Lung (tissue), 12 donors: ENCODE data around the gene SNX25. TPM values are rescaled to one million over a fixed set of nuclear protein-coding genes. Genes with fewer than 3 reads are reported as not detected.

Source experiments
- ATAC-seq: fragments of 200-7000 bp; cut with Tn5 transposase; one replicate; pipeline ENCODE4 v1.9.1; 2020; ENCODE audit warnings: moderate number of reproducible peaks; ENCODE audit not compliant: insufficient read depth, low FRiP score
- DNase-seq, 3 donors: peaks; one replicate each; pipeline ENCODE4 v3.0.0-alpha.2; 2013 to 2017
- H3K27ac ChIP-seq, 2 donors: one replicate each; pipeline ENCODE4 v1.5.1; 2013; ENCODE audit warnings: mild to moderate bottlenecking in 2 of 2, moderate library complexity in 2 of 2, control low read depth in 1 of 2, inconsistent platforms in 1 of 2, low read depth in 1 of 2, low read length in 1 of 2
- H3K27me3 ChIP-seq, 3 donors: one replicate each; pipeline ENCODE4 v1.5.1; 2013; ENCODE audit warnings: low read length in 2 of 3; ENCODE audit not compliant: control insufficient read depth in 3 of 3, insufficient read depth in 3 of 3
- H3K36me3 ChIP-seq, 4 donors: one replicate each; pipeline ENCODE4 v1.5.1; 2013; ENCODE audit warnings: low read length in 4 of 4, mild to moderate bottlenecking in 1 of 4, moderate library complexity in 1 of 4; ENCODE audit not compliant: control insufficient read depth in 4 of 4, insufficient read depth in 4 of 4
- H3K4me1 ChIP-seq, 5 donors: one replicate each; pipeline ENCODE4 v1.5.1; 2013; ENCODE audit warnings: low read length in 5 of 5, mild to moderate bottlenecking in 2 of 5, moderate library complexity in 1 of 5; ENCODE audit not compliant: control insufficient read depth in 5 of 5, insufficient read depth in 5 of 5
- H3K4me3 ChIP-seq: one replicate; pipeline ENCODE4 v1.5.1; 2013; ENCODE audit warnings: mild to moderate bottlenecking, control low read depth, moderate library complexity
- H3K9ac ChIP-seq, 2 donors: one replicate each; pipeline ENCODE4 v1.5.1; 2013; ENCODE audit warnings: low read length in 2 of 2, control low read depth in 1 of 2; ENCODE audit not compliant: insufficient read depth in 1 of 2
- H3K9me3 ChIP-seq, 4 donors: one replicate each; pipeline ENCODE4 v1.5.1; 2013; ENCODE audit warnings: low read length in 3 of 4, mild to moderate bottlenecking in 1 of 4, moderate library complexity in 1 of 4; ENCODE audit not compliant: control insufficient read depth in 4 of 4, insufficient read depth in 3 of 4
- WGBS, 2 donors: extraction: QIAGEN DNeasy Blood & Tissue Kit; methylation state at CpG; one replicate each; pipeline ENCODE4 v1.1.7; 2013; 5-methylcytosine and 5-hydroxymethylcytosine counted together
- polyA plus RNA-seq, 2 donors: library from polyadenylated mRNA; stranded (reverse); fragments of 200-250 nt; gene quantifications; one replicate each; pipeline ENCODE4 v1.2.1, GENCODE V29; 2013
- total RNA-seq, 2 donors: library from RNA; depleted of rRNA in 1 of 2; stranded (reverse); fragments of >200 nt in 1 of 2; gene quantifications; one replicate each; pipeline ENCODE4 v1.2.1, GENCODE V29; 2014 to 2021
- TF ChIP-seq, protein P1 (sequence below): IDR thresholded peaks from 2 replicates; pipeline ENCODE4 v1.5.1; 2012; ENCODE audit warnings: mild to moderate bottlenecking; ENCODE audit errors: control extremely low read depth, extremely low read depth
- donor health status: control.
- donor health status: control.
- donor health status: Bipolar disorder and iron deficiency.
- donor health status: healthy.
- donor health status: DM: yes; HTN: yes; CAD: no.

Gene SNX25
- total and polyA plus RNA-seq, 4 donors = 16.8 to 95.4 (median 49.3) TPM

DNA sequence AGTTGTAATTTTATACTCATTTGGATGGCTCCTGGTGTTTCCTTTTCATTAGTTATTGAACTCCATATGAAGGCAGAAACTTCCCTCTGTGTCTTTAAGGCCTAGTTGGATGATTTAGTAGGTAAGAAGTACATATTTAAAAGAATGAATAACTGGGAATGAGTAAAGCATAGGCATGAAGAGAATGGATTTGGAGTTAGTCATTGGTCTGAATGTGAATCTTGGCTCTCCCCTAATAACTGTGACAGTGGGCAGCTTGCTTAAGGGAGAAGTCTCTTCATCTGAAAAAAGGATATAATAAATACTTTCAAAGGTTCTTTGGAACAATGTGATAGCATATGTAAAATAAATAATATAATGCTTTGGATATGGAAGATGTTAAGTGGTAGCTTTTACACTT is 13.2 kb downstream of the SNX25 start:
- peaks cover 0 to 2% (median 0%) of the 10 kb centered on the region in 4 donors for H3K9me3 ChIP-seq
- ATAC-seq (no peak), DNase-seq (no peak)
- H3K4me3 ChIP-seq = no peak overlapping the region
- no peak overlapping the region for H3K27ac ChIP-seq
- H3K27me3 ChIP-seq = no peaks in the 10 kb centered on the region
- no peaks in the 10 kb centered on the region for H3K36me3 ChIP-seq
- peaks cover 0 to 14% (median 5%) of the 10 kb centered on the region in 5 donors for H3K4me1 ChIP-seq
- TF ChIP-seq, protein P1, sequence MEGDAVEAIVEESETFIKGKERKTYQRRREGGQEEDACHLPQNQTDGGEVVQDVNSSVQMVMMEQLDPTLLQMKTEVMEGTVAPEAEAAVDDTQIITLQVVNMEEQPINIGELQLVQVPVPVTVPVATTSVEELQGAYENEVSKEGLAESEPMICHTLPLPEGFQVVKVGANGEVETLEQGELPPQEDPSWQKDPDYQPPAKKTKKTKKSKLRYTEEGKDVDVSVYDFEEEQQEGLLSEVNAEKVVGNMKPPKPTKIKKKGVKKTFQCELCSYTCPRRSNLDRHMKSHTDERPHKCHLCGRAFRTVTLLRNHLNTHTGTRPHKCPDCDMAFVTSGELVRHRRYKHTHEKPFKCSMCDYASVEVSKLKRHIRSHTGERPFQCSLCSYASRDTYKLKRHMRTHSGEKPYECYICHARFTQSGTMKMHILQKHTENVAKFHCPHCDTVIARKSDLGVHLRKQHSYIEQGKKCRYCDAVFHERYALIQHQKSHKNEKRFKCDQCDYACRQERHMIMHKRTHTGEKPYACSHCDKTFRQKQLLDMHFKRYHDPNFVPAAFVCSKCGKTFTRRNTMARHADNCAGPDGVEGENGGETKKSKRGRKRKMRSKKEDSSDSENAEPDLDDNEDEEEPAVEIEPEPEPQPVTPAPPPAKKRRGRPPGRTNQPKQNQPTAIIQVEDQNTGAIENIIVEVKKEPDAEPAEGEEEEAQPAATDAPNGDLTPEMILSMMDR = no peak
- no peak overlapping the region for H3K9ac ChIP-seq

DNA sequence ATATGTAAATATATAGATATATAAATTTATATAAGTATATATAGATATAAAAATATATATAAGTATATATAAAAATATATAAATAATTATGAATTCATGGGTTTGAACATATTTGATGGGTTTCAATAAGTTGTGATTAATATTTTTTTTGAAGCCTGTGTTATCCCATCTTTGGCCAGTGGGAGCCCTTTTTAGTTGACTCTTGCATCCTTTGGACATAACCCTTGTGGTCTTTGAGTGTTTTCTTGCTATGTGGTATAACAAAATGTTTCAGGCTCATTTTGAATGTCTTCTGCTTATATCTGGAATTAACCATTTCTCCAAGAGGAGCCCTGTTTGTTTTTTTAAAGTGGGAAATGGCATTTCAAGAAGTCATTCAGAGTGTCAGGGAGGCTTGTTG is 15.2 kb downstream of the SNX25 start:
- H3K27ac ChIP-seq = no peak overlapping the region
- DNase-seq (no peak), ATAC-seq (no peak)
- H3K4me3 ChIP-seq = no peak overlapping the region
- peaks cover 0 to 2% (median 0%) of the 10 kb centered on the region in 4 donors for H3K9me3 ChIP-seq
- no peaks in the 10 kb centered on the region for H3K36me3 ChIP-seq
- no peak overlapping the region for H3K9ac ChIP-seq
- no peaks in the 10 kb centered on the region for H3K27me3 ChIP-seq
- TF ChIP-seq, protein P1 = no peak
- peaks cover 0 to 11% (median 7%) of the 10 kb centered on the region in 5 donors for H3K4me1 ChIP-seq

DNA sequence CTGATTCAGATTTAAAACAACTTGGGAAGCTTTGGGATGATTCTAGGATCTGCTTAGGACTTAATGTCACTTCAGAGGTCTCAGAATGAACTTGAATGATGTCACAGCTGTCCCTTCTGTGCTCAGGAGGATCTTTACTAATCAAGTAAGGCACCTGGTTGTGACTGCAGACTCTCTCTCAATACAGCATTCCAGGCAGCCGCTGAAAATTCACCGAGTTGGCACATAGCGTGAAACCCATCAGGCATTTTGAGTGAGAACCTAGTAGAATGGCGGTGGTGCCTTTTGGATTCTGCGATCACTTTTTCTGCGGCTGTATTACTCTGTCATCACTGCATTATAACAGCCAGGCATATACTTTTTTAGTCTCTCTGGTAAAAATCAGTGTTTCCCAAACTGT is 16.5 kb downstream of the SNX25 start:
- H3K9ac ChIP-seq = no peak overlapping the region
- ATAC-seq (no peak), DNase-seq (no peak)
- TF ChIP-seq, protein P1 = no peak
- no peak overlapping the region for H3K4me3 ChIP-seq
- 94 to 97% methylated on average over 6 of the region's 6 CpGs for WGBS, 2 donors
- H3K27me3 ChIP-seq = no peaks in the 10 kb centered on the region
- peaks cover 0 to 2% (median 0%) of the 10 kb centered on the region in 4 donors for H3K9me3 ChIP-seq
- no peaks in the 10 kb centered on the region for H3K36me3 ChIP-seq
- H3K4me1 ChIP-seq = peaks cover 0 to 7% (median 2%) of the 10 kb centered on the region in 5 donors
- no peak overlapping the region for H3K27ac ChIP-seq

DNA sequence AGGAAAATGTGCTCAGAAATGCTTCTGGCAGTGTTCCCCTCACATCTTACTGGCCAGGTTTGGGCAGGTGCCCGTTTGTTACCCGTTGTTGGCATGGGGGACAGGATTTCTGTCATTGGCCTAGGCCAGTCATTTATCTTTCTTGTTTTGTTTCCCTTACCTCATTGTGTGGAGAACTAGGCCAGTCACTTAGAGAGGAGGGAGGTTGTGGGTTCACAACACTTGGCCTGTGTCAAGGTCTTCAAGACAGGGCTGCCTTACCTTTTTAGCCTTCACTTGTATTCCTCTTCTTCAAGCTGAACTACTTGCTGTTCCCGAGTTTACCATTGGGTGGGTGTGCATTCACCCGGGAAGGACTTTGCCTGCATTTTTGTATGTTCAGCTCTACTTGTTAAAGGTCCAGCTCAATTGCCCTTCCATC is 17.7 kb downstream of the SNX25 start:
- no peak overlapping the region for H3K9ac ChIP-seq
- DNase-seq = no peak
- H3K27ac ChIP-seq = no peak overlapping the region
- TF ChIP-seq, protein P1 = no peak
- no peaks in the 10 kb centered on the region for H3K36me3 ChIP-seq
- H3K9me3 ChIP-seq = peaks cover 0 to 2% (median 0%) of the 10 kb centered on the region in 4 donors
- no peak for ATAC-seq
- peaks cover 0 to 7% (median 0%) of the 10 kb centered on the region in 5 donors for H3K4me1 ChIP-seq
- H3K27me3 ChIP-seq = no peaks in the 10 kb centered on the region
- 31 to 56% methylated on average over 4 of the region's 4 CpGs for WGBS, 2 donors
- no peak overlapping the region for H3K4me3 ChIP-seq
